PC-3 (cell line): ENCODE data around the gene TMSB4Y. TPM values are rescaled to one million over a fixed set of nuclear protein-coding genes. Genes with fewer than 3 reads are reported as not detected.

Source experiments
- ATAC-seq: fragments of 200-7000 bp; cut with Tn5 transposase; 2 replicates; pipeline ENCODE4 v1.9.1; 2020; ENCODE audit warnings: mild to moderate bottlenecking, moderate library complexity
- BruUV-seq: library from RNA; stranded (reverse); fragments of 400-500 nt; replicated peaks from 2 replicates; lab custom pipeline; 2021; lab: Mats Ljungman, UMichigan
- CTCF ChIA-PET: fragments of 300-600 bp; sonication (Branson Sonifier 250); formaldehyde crosslinking; loops from one replicate; lab custom pipeline; 2022; ENCODE audit warnings: antibody characterized with exemption; lab: Charles Lee
- POLR2A ChIA-PET: fragments of 300-600 bp; sonication (Branson Sonifier 250); formaldehyde crosslinking; loops from one replicate; lab custom pipeline; 2022; ENCODE audit warnings: antibody characterized with exemption; ENCODE audit not compliant: unreplicated experiment; lab: Charles Lee
- DNase-seq: peaks from one replicate; pipeline ENCODE4 v3.0.0-alpha.2; 2015
- H2AFZ ChIP-seq: fragments of 300-600 bp; sonication (generic); 2 replicates; pipeline ENCODE4 v1.6.0; 2016; ENCODE audit warnings: antibody characterized with exemption, low read length
- H3F3A ChIP-seq: fragments of 300-600 bp; sonication (generic); one replicate; pipeline ENCODE4 v1.6.0; 2017; ENCODE audit warnings: antibody characterized with exemption, low read length, control low read depth, mild to moderate bottlenecking; ENCODE audit not compliant: unreplicated experiment
- H3K27ac ChIP-seq: fragments of 300-600 bp; sonication (generic); 2 replicates; pipeline ENCODE4 v1.5.1; 2016; ENCODE audit warnings: mild to moderate bottlenecking, low read length
- H3K27me3 ChIP-seq: fragments of 300-600 bp; sonication (generic); 2 replicates; pipeline ENCODE4 v1.6.1; 2016; ENCODE audit warnings: low read length, mixed read lengths
- H3K36me3 ChIP-seq: fragments of 300-600 bp; sonication (generic); 2 replicates; pipeline ENCODE4 v1.6.1; 2016; ENCODE audit warnings: low read depth, mixed run types, low read length, mixed read lengths
- H3K4me1 ChIP-seq: fragments of 300-600 bp; sonication (generic); 2 replicates; pipeline ENCODE4 v1.5.1; 2016; ENCODE audit warnings: low read length; ENCODE audit not compliant: insufficient read depth
- H3K4me2 ChIP-seq: fragments of 300-600 bp; sonication (generic); 2 replicates; pipeline ENCODE4 v1.6.0; 2016; ENCODE audit warnings: low read length
- H3K4me3 ChIP-seq: fragments of 300-600 bp; sonication (generic); 2 replicates; pipeline ENCODE4 v1.5.1; 2016; ENCODE audit warnings: mild to moderate bottlenecking, low read length, mixed read lengths
- H3K79me2 ChIP-seq: fragments of 300-600 bp; sonication (generic); 2 replicates; pipeline ENCODE4 v1.6.1; 2017; ENCODE audit warnings: low read length, mixed read lengths
- H3K9ac ChIP-seq: fragments of 300-600 bp; sonication (generic); 2 replicates; pipeline ENCODE4 v1.6.0; 2016; ENCODE audit warnings: mild to moderate bottlenecking, low read length
- H3K9me2 ChIP-seq: fragments of 300-600 bp; sonication (generic); replicated peaks from 2 replicates; pipeline ENCODE4 v1.6.1; 2016; ENCODE audit warnings: mixed run types, low read length, mixed read lengths
- H3K9me3 ChIP-seq: fragments of 300-600 bp; sonication (generic); 2 replicates; pipeline ENCODE4 v1.6.1; 2016; ENCODE audit warnings: low read length, mixed read lengths
- H4K20me1 ChIP-seq: fragments of 300-600 bp; sonication (generic); 2 replicates; pipeline ENCODE4 v1.6.1; 2016; ENCODE audit warnings: low read length, mixed read lengths
- CTCF ChIP-seq: fragments of 300-600 bp; sonication (generic); conservative IDR thresholded peaks from 2 replicates; pipeline ENCODE4 v1.5.1; 2017; ENCODE audit warnings: antibody characterized with exemption, low read depth, mild to moderate bottlenecking, low read length
- EZH2 ChIP-seq: fragments of 300-600 bp; sonication (generic); IDR thresholded peaks from one replicate; pipeline ENCODE4 v1.6.1; 2017; ENCODE audit warnings: antibody characterized with exemption, mild to moderate bottlenecking, low read length; ENCODE audit not compliant: unreplicated experiment
- EZH2phosphoT487 ChIP-seq: fragments of 300-600 bp; sonication (generic); IDR thresholded peaks from 2 replicates; pipeline ENCODE4 v1.6.1; 2018; ENCODE audit warnings: mild to moderate bottlenecking, antibody characterized with exemption, low read length, borderline replicate concordance
- intact Hi-C: fragments of 100-400 bp; cut with micrococcal nuclease; formaldehyde crosslinking; loops from 2 replicates; pipeline ENCODE4 v1.9.0; 2023
- total RNA-seq: library from RNA; depleted of rRNA; stranded (reverse); fragments of >200 nt; gene quantifications from 2 replicates; pipeline ENCODE4 v1.2.3, GENCODE V29; 2014

The TMSB4Y gene
- total RNA-seq, 1 experiment from 2014 or later, result not detected

- Histone ChIP-seq H3K79me2 (no peaks in the 10 kb centered on the region), H3K36me3 (no peaks in the 10 kb centered on the region), H3K27ac (no peak overlapping the region), H4K20me1 (no peaks in the 10 kb centered on the region), H3K4me3 (no peak overlapping the region), H3K9me2 (no peaks in the 10 kb centered on the region), H3K4me2 (no peak overlapping the region), H2AFZ (no peak overlapping the region), H3K4me1 (no peaks in the 10 kb centered on the region), H3K27me3 (no peaks in the 10 kb centered on the region), H3K9me3 (no peaks in the 10 kb centered on the region), H3K9ac (no peak overlapping the region), H3F3A (no peaks in the 10 kb centered on the region)
- ChIA-PET CTCF (no interaction called here), POLR2A (no interaction called here)
- ATAC-seq (no peak), DNase-seq (no peak)
- intact Hi-C loops, result no loop called here
- TF ChIP-seq CTCF (no peak), EZH2phosphoT487 (no peak), EZH2 (no peak)
- no TSS peak for BruUV-seq
Observed at GRCh38 chrY:13708038-13708437, 4.3 kb downstream of the TMSB4Y start.

- no peaks in the 10 kb centered on the region for H3K4me1 ChIP-seq
- no peaks in the 10 kb centered on the region for H3K36me3 ChIP-seq
- H3K4me2 ChIP-seq, result no peak overlapping the region
- no peaks in the 10 kb centered on the region for H3F3A ChIP-seq
- H3K27ac ChIP-seq, result no peak overlapping the region
- CTCF ChIA-PET, result no interaction called here
- no peaks in the 10 kb centered on the region for H3K27me3 ChIP-seq
- no peak overlapping the region for H3K4me3 ChIP-seq
- no peak for DNase-seq
- TF ChIP-seq EZH2phosphoT487 (no peak), EZH2 (no peak)
- intact Hi-C loops, result no loop called here
- no TSS peak for BruUV-seq
- H3K9me3 ChIP-seq, result no peaks in the 10 kb centered on the region
- no peaks in the 10 kb centered on the region for H3K9me2 ChIP-seq
- H3K79me2 ChIP-seq, result no peaks in the 10 kb centered on the region
- no peak overlapping the region for H3K9ac ChIP-seq
- POLR2A ChIA-PET, result no interaction called here
- H2AFZ ChIP-seq, result no peak overlapping the region
- ATAC-seq, result no peak
- H4K20me1 ChIP-seq, result no peaks in the 10 kb centered on the region
Observed at GRCh38 chrY:13718996-13719395, 15.3 kb downstream of the TMSB4Y start.

- Histone ChIP-seq H3K9me2 (no peaks in the 10 kb centered on the region), H3K4me3 (no peak overlapping the region), H3K4me2 (no peak overlapping the region), H3K27me3 (no peaks in the 10 kb centered on the region), H2AFZ (no peak overlapping the region), H3K36me3 (no peaks in the 10 kb centered on the region), H3K27ac (no peak overlapping the region), H3K9ac (no peak overlapping the region), H3F3A (no peaks in the 10 kb centered on the region), H4K20me1 (no peaks in the 10 kb centered on the region), H3K79me2 (no peaks in the 10 kb centered on the region), H3K9me3 (no peaks in the 10 kb centered on the region), H3K4me1 (no peaks in the 10 kb centered on the region)
- ATAC-seq (no peak), DNase-seq (no peak)
- no TSS peak for BruUV-seq
- CTCF ChIA-PET, result no interaction called here
- intact Hi-C loops, result no loop called here
- POLR2A ChIA-PET, result no interaction called here
- TF ChIP-seq EZH2 (no peak), CTCF (no peak), EZH2phosphoT487 (no peak)
Observed at GRCh38 chrY:13729517-13729916, 25.8 kb downstream of the TMSB4Y start.
